Smooth muscle cell (in vitro differentiated cells): ENCODE measurements around the gene TIMM21. TPM values are rescaled to one million over a fixed set of nuclear protein-coding genes. Genes with fewer than 3 reads are reported as not detected.

Experiments used
- DNase-seq: peaks from one replicate; lab custom pipeline; 2025; ENCODE audit not compliant: unreplicated experiment; lab: John Stamatoyannopoulos, UW
- H2AFZ ChIP-seq: fragments of 200-600 bp; sonication (generic); 2 replicates; pipeline ENCODE4 v1.6.0; 2016; ENCODE audit warnings: antibody characterized with exemption, low read depth, mild to moderate bottlenecking
- H3F3A ChIP-seq: fragments of 200-600 bp; sonication (generic); 2 replicates; pipeline ENCODE4 v1.6.0; 2017; ENCODE audit warnings: antibody characterized with exemption, low read depth
- H3K27ac ChIP-seq: fragments of 200-600 bp; sonication (generic); 2 replicates; pipeline ENCODE4 v1.5.1; 2016; ENCODE audit warnings: low read depth, mild to moderate bottlenecking
- H3K27me3 ChIP-seq: fragments of 200-600 bp; sonication (generic); 2 replicates; pipeline ENCODE4 v1.6.1; 2016; ENCODE audit warnings: low read depth, mild to moderate bottlenecking
- H3K36me3 ChIP-seq: fragments of 200-600 bp; sonication (generic); 2 replicates; pipeline ENCODE4 v1.5.1; 2016; ENCODE audit warnings: low read depth
- H3K4me1 ChIP-seq: fragments of 200-600 bp; sonication (generic); 2 replicates; pipeline ENCODE4 v1.5.1; 2016; ENCODE audit warnings: low read depth
- H3K4me2 ChIP-seq: fragments of 200-600 bp; sonication (generic); 2 replicates; pipeline ENCODE4 v1.6.0; 2016; ENCODE audit warnings: mild to moderate bottlenecking
- H3K4me3 ChIP-seq: fragments of 200-600 bp; sonication (generic); 2 replicates; pipeline ENCODE4 v1.5.1; 2016; ENCODE audit warnings: mild to moderate bottlenecking
- H3K79me2 ChIP-seq: fragments of 200-600 bp; sonication (generic); 2 replicates; pipeline ENCODE4 v1.6.0; 2016; ENCODE audit warnings: low read depth, mild to moderate bottlenecking
- H3K9ac ChIP-seq: fragments of 200-600 bp; sonication (generic); 2 replicates; pipeline ENCODE4 v1.6.0; 2016; ENCODE audit warnings: low read depth
- H3K9me3 ChIP-seq: fragments of 200-600 bp; sonication (generic); replicated peaks from 2 replicates; pipeline ENCODE4 v1.5.1; 2016; ENCODE audit warnings: low read depth
- H4K20me1 ChIP-seq: fragments of 200-600 bp; sonication (generic); 2 replicates; pipeline ENCODE4 v1.6.0; 2016; ENCODE audit warnings: low read depth
- WGBS: methylation state at CpG from one replicate; pipeline ENCODE4 v1.1.7; 2016; ENCODE audit warnings: low lambda C conversion rate; 5-methylcytosine and 5-hydroxymethylcytosine counted together
- polyA plus RNA-seq: library from polyadenylated mRNA; unstranded; fragments of >200 nt; fragmentation: Nextera tagmentation; extraction: Ambion mirVana; gene quantifications from 2 replicates; pipeline ENCODE4 v1.2.1, GENCODE V29; 2016
- total RNA-seq: library from RNA; depleted of rRNA; stranded (reverse); fragments of >200 nt; gene quantifications from 2 replicates; pipeline ENCODE4 v1.2.3, GENCODE V29; 2014
- TF ChIP-seq, protein P1 (sequence below): fragments of 200-600 bp; sonication (generic); IDR thresholded peaks from 2 replicates; pipeline ENCODE4 v1.5.1; 2017; ENCODE audit warnings: borderline replicate concordance, mild to moderate bottlenecking, antibody characterized with exemption; ENCODE audit not compliant: insufficient read depth, poor library complexity, severe bottlenecking

The TIMM21 gene
- total and polyA plus RNA-seq, 2 experiments from 2014 or later = 27.6 to 72.6 TPM

DNA sequence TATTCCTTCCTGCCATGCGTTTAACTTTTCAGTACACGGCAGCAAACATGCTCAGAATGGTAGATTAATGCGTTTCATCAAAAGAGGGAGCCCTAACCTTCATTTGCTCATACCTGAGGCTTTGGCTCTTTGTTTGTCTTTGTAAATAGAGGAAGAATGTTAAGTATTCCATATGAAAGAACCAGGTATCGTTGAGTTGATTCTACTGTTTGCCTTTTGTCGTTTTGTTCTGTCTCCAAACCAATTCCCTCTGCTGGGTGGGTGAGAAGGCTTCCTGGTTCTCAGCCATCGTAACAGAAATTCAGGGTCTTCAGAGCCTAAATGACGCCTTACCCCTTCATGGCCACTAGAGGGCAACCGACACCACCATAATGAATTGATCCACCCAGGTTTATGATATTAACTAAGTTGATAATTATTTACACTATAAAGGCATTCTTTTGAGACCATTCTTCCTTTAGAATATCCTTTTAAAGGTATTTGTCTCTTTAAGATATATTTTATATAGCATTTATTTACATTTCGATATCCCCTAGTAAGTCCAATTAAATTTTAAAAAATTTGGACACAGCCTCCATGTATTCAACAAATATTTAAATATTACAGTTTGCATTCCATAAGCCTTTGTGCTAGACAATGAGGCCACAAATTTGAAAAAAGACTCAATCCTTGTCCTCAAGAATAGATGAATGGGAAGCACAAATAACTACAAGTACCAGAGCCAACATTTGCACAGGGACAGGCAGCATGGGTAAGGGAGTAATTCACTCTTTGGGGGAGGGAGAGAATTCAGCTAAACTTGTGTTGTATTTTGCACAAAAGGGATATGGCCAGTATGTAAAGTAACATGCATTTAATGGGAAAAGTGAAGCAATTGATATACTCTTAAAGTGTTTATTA, 48.1 kb downstream of the TIMM21 start:
- H3K27ac ChIP-seq = no peak overlapping the region
- DNase-seq = no peak
- H3K36me3 ChIP-seq = no peaks in the 10 kb centered on the region
- no peaks in the 10 kb centered on the region for H4K20me1 ChIP-seq
- H3K27me3 ChIP-seq = no peaks in the 10 kb centered on the region
- no peaks in the 10 kb centered on the region for H3K79me2 ChIP-seq
- peak overlapping the region; percentile 80 for H2AFZ ChIP-seq
- H3K9ac ChIP-seq = no peak overlapping the region
- peak overlapping the region; percentile 84 for H3K4me2 ChIP-seq
- no peaks in the 10 kb centered on the region for H3F3A ChIP-seq
- H3K4me1 ChIP-seq = no peaks in the 10 kb centered on the region
- TF ChIP-seq, protein P1, sequence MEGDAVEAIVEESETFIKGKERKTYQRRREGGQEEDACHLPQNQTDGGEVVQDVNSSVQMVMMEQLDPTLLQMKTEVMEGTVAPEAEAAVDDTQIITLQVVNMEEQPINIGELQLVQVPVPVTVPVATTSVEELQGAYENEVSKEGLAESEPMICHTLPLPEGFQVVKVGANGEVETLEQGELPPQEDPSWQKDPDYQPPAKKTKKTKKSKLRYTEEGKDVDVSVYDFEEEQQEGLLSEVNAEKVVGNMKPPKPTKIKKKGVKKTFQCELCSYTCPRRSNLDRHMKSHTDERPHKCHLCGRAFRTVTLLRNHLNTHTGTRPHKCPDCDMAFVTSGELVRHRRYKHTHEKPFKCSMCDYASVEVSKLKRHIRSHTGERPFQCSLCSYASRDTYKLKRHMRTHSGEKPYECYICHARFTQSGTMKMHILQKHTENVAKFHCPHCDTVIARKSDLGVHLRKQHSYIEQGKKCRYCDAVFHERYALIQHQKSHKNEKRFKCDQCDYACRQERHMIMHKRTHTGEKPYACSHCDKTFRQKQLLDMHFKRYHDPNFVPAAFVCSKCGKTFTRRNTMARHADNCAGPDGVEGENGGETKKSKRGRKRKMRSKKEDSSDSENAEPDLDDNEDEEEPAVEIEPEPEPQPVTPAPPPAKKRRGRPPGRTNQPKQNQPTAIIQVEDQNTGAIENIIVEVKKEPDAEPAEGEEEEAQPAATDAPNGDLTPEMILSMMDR = peak; percentile 97
- 13% methylated on average over 9 of the region's 9 CpGs for WGBS
- no peaks in the 10 kb centered on the region for H3K9me3 ChIP-seq
- peak overlapping the region; percentile 47 for H3K4me3 ChIP-seq

DNA sequence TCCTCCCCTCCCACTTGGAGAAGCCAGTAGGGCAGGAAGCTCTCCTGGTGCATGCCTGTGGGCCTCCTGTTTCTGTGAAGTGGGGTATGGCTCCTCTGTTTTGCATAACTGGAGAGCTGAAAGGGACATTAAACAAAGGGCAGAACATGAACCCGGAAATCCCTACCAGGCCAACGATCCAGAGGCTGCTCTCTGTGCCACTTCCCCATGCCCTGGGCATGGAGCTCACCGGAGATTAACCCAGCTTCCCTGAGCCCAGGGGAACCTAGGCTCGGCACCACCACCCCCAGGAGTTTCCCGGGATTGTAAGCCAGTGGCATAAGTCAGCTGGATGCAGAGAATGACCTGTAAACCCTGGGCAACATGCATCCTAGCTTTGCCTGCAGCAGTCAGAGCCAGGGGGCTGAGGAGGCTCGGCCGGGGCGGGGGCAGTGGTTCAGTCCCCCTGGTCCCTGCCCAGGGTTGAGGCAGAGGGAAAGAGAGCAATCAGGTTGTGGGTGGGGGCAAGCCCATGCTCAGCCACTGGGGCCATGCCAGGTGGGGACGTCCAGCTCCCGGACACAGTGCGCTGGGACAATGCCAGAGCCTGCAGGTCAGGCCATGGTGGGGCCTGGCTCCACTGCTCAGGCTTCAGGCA, 49.5 kb downstream of the TIMM21 start:
- Histone ChIP-seq H3K4me1 (no peaks in the 10 kb centered on the region), H3K79me2 (no peaks in the 10 kb centered on the region), H3K9me3 (no peaks in the 10 kb centered on the region), H2AFZ (no peak overlapping the region), H3K36me3 (no peaks in the 10 kb centered on the region), H3K4me3 (no peak overlapping the region), H4K20me1 (no peaks in the 10 kb centered on the region), H3K9ac (no peak overlapping the region), H3K4me2 (no peak overlapping the region), H3K27ac (no peak overlapping the region), H3K27me3 (no peaks in the 10 kb centered on the region), H3F3A (no peaks in the 10 kb centered on the region)
- TF ChIP-seq, protein P1 = no peak
- 80% methylated on average over 11 of the region's 11 CpGs for WGBS
- DNase-seq = no peak

DNA sequence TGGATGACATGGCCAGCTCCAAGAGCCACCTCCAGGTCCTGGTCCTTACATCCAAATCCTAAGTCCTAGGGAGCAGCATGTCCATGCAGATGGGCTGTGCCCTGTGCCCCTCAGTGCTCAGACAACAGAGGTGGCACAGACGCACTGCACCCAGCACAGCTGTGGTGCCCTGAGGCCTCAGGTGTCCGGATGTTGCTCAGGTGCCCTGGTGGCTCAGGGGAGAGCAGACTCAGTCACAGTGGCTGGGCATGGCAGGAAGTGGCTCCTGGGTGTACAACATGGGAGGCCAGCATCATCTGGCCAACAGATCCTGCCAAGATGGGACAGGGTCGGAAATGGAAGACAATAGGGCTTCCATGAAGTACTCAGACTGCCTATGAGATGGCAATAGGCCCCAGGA, 50.1 kb downstream of the TIMM21 start:
- no peaks in the 10 kb centered on the region for H3K4me1 ChIP-seq
- H3K79me2 ChIP-seq = no peaks in the 10 kb centered on the region
- H3K27ac ChIP-seq = no peak overlapping the region
- WGBS = 96% methylated on average over 3 of the region's 3 CpGs
- no peaks in the 10 kb centered on the region for H3F3A ChIP-seq
- H4K20me1 ChIP-seq = no peaks in the 10 kb centered on the region
- H2AFZ ChIP-seq = no peak overlapping the region
- DNase-seq = no peak
- TF ChIP-seq, protein P1 = no peak
- H3K4me2 ChIP-seq = no peak overlapping the region
- no peaks in the 10 kb centered on the region for H3K9me3 ChIP-seq
- H3K36me3 ChIP-seq = no peaks in the 10 kb centered on the region
- H3K4me3 ChIP-seq = no peak overlapping the region
- no peaks in the 10 kb centered on the region for H3K27me3 ChIP-seq
- no peak overlapping the region for H3K9ac ChIP-seq
